Activated CD4-positive, alpha-beta T cell treated with anti-CD3 and anti-CD28 coated beads for 1 hour (primary cell): ENCODE measurements around the gene SLC37A2.

ENCODE experiments used
- DNase-seq: peaks from one replicate; pipeline ENCODE4 v3.0.0-alpha.2; 2020

The SLC37A2 gene

DNA sequence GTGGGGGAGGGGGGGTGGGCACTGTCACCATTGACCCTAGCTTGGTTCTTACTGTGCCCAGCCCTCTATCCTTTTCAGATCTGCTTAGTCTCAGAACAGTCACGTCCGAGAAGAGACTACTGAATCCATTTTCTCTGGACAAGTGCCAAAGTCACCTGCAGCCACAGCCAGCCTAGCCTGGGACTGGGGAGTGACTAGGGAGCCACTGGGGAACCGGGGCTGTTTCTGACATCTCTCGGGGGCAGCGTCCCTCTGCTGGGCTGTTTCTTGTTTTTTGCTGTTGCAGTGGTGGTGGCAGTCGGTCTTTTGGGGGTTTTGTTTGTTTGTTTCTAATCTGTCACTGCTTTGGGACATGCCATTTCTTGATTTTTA, 8.7 kb downstream of the SLC37A2 start:
- no peak for DNase-seq

DNA sequence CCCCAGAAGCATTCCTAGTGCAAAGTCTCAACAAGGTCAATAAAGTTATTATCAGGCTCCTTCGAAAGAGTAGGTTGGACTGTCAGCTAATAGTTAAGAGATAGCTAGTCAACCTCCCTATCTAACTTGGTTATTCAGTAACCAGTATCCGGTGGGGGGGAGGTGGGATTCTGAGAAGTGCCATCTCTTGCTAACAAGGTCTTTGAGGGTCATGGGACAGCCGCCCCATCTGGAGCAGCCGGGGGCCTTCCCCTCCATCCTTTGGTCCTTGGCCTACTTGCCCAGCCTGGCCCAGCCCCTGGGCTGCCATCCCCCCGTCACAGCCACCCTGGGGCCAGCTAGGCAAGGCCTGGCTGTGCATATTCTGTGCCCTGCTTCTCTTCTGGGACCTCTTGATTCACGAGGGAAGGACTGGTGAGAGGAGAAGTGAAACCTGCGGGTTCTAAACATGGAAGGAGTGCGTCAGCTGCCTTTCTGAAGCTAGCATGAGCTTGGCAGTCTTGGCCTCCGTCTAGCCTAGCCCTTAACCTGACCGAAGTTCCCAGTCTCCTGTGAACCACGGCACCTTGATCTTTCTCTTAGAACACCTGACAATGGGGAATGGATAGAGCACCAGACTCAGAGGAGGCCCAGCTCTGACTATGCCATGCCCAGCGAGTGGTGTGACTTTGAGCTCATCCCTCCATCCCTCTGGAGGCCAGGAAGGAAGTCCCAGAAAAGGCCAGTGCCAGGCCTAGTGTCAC, 9.3 kb downstream of the SLC37A2 start:
- DNase-seq: no peak

DNA sequence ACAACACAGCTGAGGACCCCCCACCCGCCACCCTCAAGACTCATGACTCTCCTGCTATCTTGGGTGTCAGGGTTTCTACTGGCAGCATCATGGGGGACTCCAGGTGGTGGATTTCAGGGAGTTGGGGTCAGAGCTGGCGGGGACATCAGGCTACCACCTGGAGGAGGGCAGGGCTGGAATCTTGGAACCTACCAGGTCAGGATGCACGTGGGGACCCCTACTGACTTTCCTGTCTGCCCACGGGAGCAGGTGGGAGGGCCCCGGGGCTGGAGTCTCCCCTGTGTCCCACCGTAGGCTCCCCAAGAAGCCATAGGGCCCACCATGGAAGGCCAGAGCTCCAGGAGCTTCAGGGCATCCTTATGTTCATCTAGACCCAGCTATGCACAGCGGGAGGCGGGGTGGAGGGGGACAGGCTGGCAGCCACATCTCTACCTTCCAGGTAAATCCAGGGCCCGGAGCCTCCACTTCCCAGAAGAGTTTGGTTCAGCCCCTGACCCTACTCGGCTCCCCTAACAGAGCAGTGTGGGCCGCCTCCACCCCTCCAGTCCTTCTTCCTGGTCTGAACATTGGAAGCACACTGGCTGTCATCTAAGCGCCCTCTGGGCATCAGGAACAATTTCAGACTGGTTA, 10.0 kb downstream of the SLC37A2 start:
- no peak for DNase-seq

GRCh38 chr11:125073616-125074483, 10.7 kb downstream of the SLC37A2 start:
- no peak for DNase-seq

- DNase-seq: no peak
Observed at GRCh38 chr11:125074511-125075241, 11.6 kb downstream of the SLC37A2 start.

- no peak for DNase-seq
Observed at GRCh38 chr11:125075242-125075625, 12.1 kb downstream of the SLC37A2 start.

DNA sequence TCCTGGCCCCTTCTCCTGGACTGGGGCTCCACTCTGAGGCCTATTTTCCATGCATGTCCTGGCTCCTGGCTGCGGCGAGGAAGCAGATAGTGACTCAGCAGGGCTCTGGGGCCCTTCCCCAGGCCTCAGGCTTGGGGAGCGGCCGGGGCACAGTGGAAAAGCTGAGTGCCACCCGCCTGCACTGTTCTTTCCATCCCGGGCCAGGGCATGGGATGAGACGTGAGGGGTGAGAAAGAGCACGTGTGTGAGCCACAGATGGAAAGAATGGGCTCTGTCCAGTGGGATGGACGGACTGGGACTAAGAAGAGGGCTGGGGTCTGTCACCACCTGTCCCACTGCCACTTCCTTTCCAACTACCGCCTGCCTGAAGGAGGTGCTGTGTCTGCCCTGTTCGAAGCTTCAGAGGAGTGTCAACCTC, 12.8 kb downstream of the SLC37A2 start:
- DNase-seq: no peak

GRCh38 chr11:125076378-125076945, 13.4 kb downstream of the SLC37A2 start:
- no peak for DNase-seq

- DNase-seq: peak; percentile 1
Observed at GRCh38 chr11:125078016-125078415, 14.9 kb downstream of the SLC37A2 start.

DNA sequence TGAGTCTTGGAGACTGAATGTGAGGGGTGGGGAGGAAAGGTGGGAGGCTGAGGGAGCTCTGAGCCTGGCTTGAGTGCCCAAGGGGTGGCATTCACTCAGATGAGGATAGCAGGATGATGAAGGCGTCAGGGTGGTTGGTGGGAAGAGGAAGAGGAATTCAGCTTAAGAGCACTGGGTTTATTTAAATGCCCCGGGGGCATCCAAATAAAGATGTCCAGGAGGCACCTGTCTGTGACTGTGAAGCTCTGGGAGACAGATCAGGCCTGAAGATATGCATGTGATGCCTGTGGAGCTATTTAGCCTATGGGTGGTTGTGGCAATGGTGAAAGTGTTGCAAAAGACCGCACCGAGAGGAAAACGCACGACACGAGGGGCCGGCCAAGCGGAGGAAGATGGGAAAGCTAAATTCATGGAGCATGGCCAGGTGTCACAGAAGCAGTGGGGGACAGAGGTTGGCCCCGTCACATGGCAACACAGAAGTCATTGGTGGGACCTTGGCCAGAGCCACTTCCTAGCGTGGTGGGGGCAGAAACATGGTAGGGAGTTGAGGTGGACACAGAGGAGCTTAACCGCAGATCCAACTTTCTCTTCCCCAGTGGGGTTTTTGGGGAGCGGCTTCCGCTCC, 15.5 kb downstream of the SLC37A2 start:
- DNase-seq: peak; percentile 2

DNA sequence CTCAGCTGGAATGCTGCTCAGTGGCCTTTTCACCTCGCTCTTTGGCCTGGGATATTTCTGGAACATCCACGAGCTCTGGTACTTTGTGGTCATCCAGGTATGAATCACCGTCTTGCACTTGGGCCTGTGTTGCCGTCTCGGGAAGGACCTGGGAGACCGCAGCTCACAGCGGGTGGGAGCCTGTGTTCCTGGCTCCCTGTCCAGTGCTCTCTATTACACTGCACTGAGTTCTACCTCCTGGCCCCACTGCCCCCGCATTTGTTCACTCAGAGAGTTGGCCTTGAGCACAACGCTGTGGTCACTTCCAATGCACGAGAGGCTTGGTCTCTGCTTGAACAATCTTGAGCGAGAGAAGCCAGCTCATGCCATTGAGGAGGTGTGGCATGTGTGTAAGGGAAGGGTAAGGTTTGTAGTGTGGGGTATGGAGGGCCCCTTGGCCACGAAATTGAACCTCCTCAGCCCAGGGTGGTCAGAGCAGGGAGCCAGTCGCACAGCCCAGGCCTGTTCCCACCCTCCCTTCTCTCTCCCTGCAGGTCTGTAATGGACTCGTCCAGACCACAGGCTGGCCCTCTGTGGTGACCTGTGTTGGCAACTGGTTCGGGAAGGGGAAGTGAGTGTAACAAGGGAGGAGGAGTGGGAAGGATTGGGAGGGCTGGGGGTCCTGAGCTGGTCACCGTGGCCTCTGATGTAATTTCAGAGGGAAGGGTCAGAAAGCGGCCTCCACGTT, 16.2 kb downstream of the SLC37A2 start:
- no peak for DNase-seq

DNA sequence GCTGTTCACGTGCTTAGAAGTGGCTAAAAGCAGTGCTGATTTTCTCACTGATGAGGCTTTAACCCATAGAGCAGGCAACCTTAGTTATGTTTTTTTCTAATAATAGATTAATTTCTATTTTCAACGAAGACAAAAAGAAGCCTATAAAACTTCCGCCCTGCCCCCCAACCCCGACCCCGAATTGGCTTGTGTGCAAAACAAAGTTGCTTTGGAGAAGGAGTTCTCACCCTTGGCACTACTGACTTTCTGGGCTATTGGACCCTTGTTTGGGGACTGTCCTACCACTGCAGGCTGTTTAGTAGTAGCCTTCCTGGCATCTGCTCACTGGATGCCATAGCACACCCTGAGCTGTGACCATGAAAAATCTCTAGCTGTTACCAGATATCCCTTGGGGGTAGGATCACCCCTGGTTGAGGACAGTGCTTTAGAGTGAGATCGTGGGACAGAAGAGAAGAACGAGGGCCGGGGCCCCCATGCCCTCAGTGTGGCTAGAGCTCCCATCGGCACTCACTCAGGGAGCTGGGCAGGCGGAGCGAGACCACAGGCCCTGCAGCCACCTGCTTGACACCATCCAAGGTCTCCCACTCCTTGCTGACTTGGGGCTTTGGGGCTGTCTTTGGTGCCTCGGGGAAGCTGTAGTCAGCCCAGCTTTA, 16.9 kb downstream of the SLC37A2 start:
- DNase-seq: peak; percentile 3

- DNase-seq: no peak
Observed at GRCh38 chr11:125080531-125080911, 17.4 kb downstream of the SLC37A2 start.

GRCh38 chr11:125081098-125081798, 18.1 kb downstream of the SLC37A2 start:
- DNase-seq: peak; percentile 3

DNA sequence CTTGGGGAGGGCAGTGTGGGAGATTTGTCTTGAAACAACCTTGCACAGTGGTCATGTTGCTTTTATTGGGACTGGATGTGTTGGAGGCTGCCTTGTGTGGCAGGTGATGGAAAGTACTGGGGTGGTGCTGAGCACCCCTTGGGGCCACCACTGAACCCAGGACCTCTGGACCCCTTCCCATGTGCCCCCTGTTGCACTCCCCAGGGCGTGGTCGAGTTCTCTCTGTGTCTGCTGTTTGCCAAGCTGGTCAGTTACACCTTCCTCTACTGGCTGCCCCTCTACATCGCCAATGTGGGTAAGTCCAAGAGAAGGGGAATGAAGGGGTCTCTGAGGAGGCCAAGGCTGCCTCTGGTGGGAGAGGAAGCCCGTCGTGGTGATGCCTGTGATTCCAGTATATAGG, 18.9 kb downstream of the SLC37A2 start:
- no peak for DNase-seq

GRCh38 chr11:125082611-125083311, 19.7 kb downstream of the SLC37A2 start:
- peak; percentile 3 for DNase-seq

- DNase-seq: peak; percentile 0
Observed at GRCh38 chr11:125083312-125084056, 20.4 kb downstream of the SLC37A2 start.

- DNase-seq: peak; percentile 6
Observed at GRCh38 chr11:125084057-125084416, 20.9 kb downstream of the SLC37A2 start.

DNA sequence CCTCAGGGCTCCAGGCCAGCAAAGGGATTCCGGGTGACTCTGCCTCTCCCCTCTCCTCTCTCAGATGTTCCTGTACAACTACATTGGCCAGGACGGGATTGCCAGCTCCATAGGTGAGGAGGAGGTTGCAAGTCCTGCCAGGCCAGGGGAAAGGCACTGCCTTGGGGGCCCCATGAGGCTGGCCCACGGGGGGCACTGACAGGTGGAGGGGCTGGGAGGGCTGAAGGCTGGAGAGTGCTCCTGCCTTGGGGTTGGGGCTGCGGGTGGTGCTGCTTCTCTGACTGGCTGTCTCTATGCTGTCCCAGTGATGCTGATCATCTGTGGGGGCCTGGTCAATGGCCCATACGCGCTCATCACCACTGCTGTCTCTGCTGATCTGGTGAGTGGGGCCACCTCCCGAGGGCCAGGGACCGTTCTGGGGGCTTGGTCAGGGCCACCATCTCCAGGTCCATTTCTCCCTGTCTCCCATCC, 21.7 kb downstream of the SLC37A2 start:
- DNase-seq: peak; percentile 6
